ENCODE results near the gene HOATZ.

HOATZ gene

DNA sequence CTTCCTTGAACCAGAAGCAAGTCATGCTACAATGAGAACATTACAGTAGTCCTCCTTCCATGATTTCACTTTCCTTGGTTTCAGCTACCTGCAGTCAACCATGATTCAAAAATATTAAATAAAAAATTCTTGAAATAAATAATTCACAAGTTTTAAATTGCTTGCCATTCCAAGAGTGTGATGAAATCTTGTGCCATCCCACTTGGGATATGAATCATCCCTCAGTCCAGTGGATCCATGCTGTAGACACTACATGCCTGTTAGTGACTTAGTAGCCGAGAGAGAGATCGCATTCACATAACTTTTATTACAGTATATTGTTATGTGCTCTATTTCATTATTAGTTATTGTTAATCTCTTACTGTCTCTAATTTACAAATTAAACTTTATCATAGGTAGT lies 6.0 kb downstream of the HOATZ start:
- H3K4me2 ChIP-seq (ENCODE audit: low read depth, low read length, poor library complexity, severe bottlenecking) = no peak overlapping the region
- no peaks in the 10 kb centered on the region for H3K9me3 ChIP-seq (ENCODE audit: insufficient read depth, low read depth, low read length)

DNA sequence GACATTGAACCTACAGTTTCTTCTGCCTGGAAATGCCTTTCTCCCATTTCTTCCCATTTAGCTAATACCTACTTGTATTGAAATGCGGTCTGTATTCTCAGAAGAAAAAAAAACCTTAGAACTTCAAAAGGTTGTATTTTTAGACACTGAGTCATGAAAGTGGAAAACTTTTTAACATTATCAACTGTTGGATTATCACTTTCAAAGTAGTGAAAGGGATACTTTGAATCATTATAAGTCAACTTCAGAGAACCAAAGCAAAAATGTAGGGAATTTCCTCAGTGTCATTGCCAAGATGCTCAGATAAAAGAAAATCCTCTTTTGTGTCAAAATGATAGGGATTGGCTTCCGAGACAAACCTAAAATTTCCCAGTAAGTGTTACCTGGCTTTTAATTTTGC lies 6.6 kb downstream of the HOATZ start:
- H3K4me2 ChIP-seq (ENCODE audit: low read depth, low read length, poor library complexity, severe bottlenecking) = no peak overlapping the region

More for the DNA sequence above, 6.0 kb downstream of the HOATZ start:
- Histone ChIP-seq H3K4me1 (ENCODE audit: insufficient read depth, low read length, poor library complexity, severe bottlenecking) (peaks cover 7% of the 10 kb centered on the region), H3K4me3 (ENCODE audit: low read length, poor library complexity, severe bottlenecking) (no peak overlapping the region), H3F3A (ENCODE audit: low read depth) (no peaks in the 10 kb centered on the region), H3K79me2 (ENCODE audit: insufficient read depth, low read length) (no peaks in the 10 kb centered on the region), H2AFZ (ENCODE audit: low read length) (no peak overlapping the region), H4K20me1 (ENCODE audit: insufficient read depth, low read length, poor library complexity, severe bottlenecking) (no peaks in the 10 kb centered on the region), H3K9me2 (replicated peaks; ENCODE audit: low read depth, low read length) (no peaks in the 10 kb centered on the region), H3K36me3 (ENCODE audit: insufficient read depth, low read length) (no peaks in the 10 kb centered on the region), H3K9ac (ENCODE audit: low read depth, low read length, poor library complexity, severe bottlenecking) (no peak overlapping the region), H3K27me3 (ENCODE audit: insufficient read depth, low read length, poor library complexity, severe bottlenecking) (no peaks in the 10 kb centered on the region)
- TF ChIP-seq EZH2phosphoT487 (IDR thresholded peaks at IDR 0.05; ENCODE audit: borderline replicate concordance) = no peak
- no peak for TF ChIP-seq CTCF (conservative IDR thresholded peaks at IDR 0.05; ENCODE audit: low read length)

GRCh38 chr11:111522426-111522825 lies 7.8 kb downstream of the HOATZ start:
- H3K9me2 ChIP-seq (replicated peaks; ENCODE audit: low read depth, low read length) = no peaks in the 10 kb centered on the region
- no peaks in the 10 kb centered on the region for H3K27me3 ChIP-seq (ENCODE audit: insufficient read depth, low read length, poor library complexity, severe bottlenecking)
- no peaks in the 10 kb centered on the region for H3K9me3 ChIP-seq (ENCODE audit: insufficient read depth, low read depth, low read length)
- H3F3A ChIP-seq (ENCODE audit: low read depth) = no peaks in the 10 kb centered on the region
- no peaks in the 10 kb centered on the region for H3K79me2 ChIP-seq (ENCODE audit: insufficient read depth, low read length)
- TF ChIP-seq CTCF (conservative IDR thresholded peaks at IDR 0.05; ENCODE audit: low read length) (no peak), EZH2phosphoT487 (IDR thresholded peaks at IDR 0.05; ENCODE audit: borderline replicate concordance) (no peak)
- H2AFZ ChIP-seq (ENCODE audit: low read length) = no peak overlapping the region
- peaks cover 16% of the 10 kb centered on the region for H3K4me1 ChIP-seq (ENCODE audit: insufficient read depth, low read length, poor library complexity, severe bottlenecking)
- H3K4me2 ChIP-seq (ENCODE audit: low read depth, low read length, poor library complexity, severe bottlenecking) = no peak overlapping the region
- no peaks in the 10 kb centered on the region for H4K20me1 ChIP-seq (ENCODE audit: insufficient read depth, low read length, poor library complexity, severe bottlenecking)
- H3K9ac ChIP-seq (ENCODE audit: low read depth, low read length, poor library complexity, severe bottlenecking) = no peak overlapping the region
- H3K4me3 ChIP-seq (ENCODE audit: low read length, poor library complexity, severe bottlenecking) = no peak overlapping the region
- H3K36me3 ChIP-seq (ENCODE audit: insufficient read depth, low read length) = no peaks in the 10 kb centered on the region

More for the DNA sequence above, 6.6 kb downstream of the HOATZ start:
- Histone ChIP-seq H3K9me2 (replicated peaks; ENCODE audit: low read depth, low read length) (no peaks in the 10 kb centered on the region), H3F3A (ENCODE audit: low read depth) (no peaks in the 10 kb centered on the region), H3K9ac (ENCODE audit: low read depth, low read length, poor library complexity, severe bottlenecking) (no peak overlapping the region), H3K4me1 (ENCODE audit: insufficient read depth, low read length, poor library complexity, severe bottlenecking) (peaks cover 10% of the 10 kb centered on the region), H3K36me3 (ENCODE audit: insufficient read depth, low read length) (no peaks in the 10 kb centered on the region), H4K20me1 (ENCODE audit: insufficient read depth, low read length, poor library complexity, severe bottlenecking) (no peaks in the 10 kb centered on the region), H3K4me3 (ENCODE audit: low read length, poor library complexity, severe bottlenecking) (no peak overlapping the region), H3K9me3 (ENCODE audit: insufficient read depth, low read depth, low read length) (no peaks in the 10 kb centered on the region), H3K79me2 (ENCODE audit: insufficient read depth, low read length) (no peaks in the 10 kb centered on the region), H3K27me3 (ENCODE audit: insufficient read depth, low read length, poor library complexity, severe bottlenecking) (no peaks in the 10 kb centered on the region), H2AFZ (ENCODE audit: low read length) (no peak overlapping the region)
- TF ChIP-seq CTCF (conservative IDR thresholded peaks at IDR 0.05; ENCODE audit: low read length) = no peak
- TF ChIP-seq EZH2phosphoT487 (IDR thresholded peaks at IDR 0.05; ENCODE audit: borderline replicate concordance) = no peak

All from Loucy (cell line).